BJ (cell line): ENCODE data around the gene LYRM4. TPM values are rescaled to one million over a fixed set of nuclear protein-coding genes. Genes with fewer than 3 reads are reported as not detected.

Source experiments
- CTCF ChIA-PET: fragments of 350-600 bp; formaldehyde crosslinking; extraction: SDS; loops from one replicate; lab custom pipeline; 2021; ENCODE audit warnings: antibody characterized with exemption, inconsistent platforms; lab: Yijun Ruan, JAX
- POLR2A ChIA-PET: fragments of 300-600 bp; sonication (Branson Sonifier 250); formaldehyde crosslinking; extraction: SDS; loops from one replicate; lab custom pipeline; 2021; ENCODE audit warnings: antibody characterized with exemption; lab: Charles Lee
- DNase-seq: peaks from one replicate; pipeline ENCODE4 v3.0.0-alpha.2; 2011; ENCODE audit warnings: low read depth
- H3K27me3 ChIP-seq: 2 replicates; pipeline ENCODE4 v1.6.0; 2011; ENCODE audit warnings: low read length; ENCODE audit not compliant: control insufficient read depth, insufficient read depth
- H3K36me3 ChIP-seq: 2 replicates; pipeline ENCODE4 v1.5.1; 2011; ENCODE audit warnings: low read length; ENCODE audit not compliant: control insufficient read depth, insufficient read depth
- H3K4me3 ChIP-seq: 2 replicates; pipeline ENCODE4 v1.5.1; 2011; ENCODE audit warnings: low read depth, mild to moderate bottlenecking, control low read depth, low read length
- polyA plus RNA-seq: library from polyadenylated mRNA; depleted of rRNA; stranded (reverse); fragments of >200 nt; gene quantifications from 2 replicates; pipeline ENCODE4 v1.2.3, GENCODE V29; 2011
- TF ChIP-seq, protein P1 (sequence below): IDR thresholded peaks from 2 replicates; pipeline ENCODE4 v1.5.1; 2011; ENCODE audit warnings: low read depth, mild to moderate bottlenecking, control low read depth, inconsistent platforms, low read length, moderate library complexity; ENCODE audit not compliant: insufficient read depth

LYRM4 gene
- polyA plus RNA-seq, 1 experiment = 29.0 TPM

DNA sequence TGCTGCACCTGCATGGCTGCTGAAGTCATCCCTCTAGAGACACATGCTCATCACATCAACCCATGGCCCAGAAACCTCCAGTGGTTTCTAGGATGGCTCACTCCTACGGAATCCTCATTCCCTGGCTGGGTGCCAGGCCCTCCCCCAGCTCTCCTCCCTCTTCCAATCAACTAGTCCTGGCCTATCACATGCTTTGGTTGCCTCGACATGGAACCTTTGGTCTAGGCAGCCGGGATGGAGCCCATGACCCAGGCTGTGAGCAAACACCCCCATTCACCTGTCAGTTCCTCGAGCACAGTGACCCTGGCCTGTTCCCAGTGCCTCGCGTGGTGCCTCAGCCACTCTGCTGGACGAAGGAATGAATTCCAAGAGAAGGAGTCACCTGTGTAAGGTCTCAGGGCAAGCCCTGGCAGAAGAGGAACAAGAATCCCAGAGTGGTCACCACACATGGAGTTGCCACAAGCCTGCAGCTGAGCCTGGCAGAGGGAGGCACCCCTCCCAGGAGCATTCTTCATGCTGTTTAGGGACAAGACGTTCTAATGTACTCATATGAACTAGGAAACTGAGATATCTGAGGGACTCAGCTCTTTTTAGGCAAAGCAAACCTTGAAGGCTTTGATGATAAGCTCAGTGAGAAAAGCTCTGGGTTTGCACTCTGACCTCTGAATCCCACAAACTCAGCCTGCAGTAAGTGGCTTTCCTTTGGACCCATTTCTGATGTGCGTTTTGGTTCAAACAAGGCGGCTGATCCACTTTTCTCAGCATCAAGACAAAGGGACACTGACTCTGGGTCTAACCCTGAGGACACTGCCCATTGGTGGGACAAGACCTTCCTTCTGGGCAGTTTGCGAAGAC, 135.4 kb downstream of the LYRM4 start:
- Histone ChIP-seq H3K36me3 (no peaks in the 10 kb centered on the region), H3K27me3 (no peaks in the 10 kb centered on the region), H3K4me3 (no peak overlapping the region)
- ChIA-PET POLR2A (no interaction called here), CTCF (interaction anchor here (1.1 to 1.3 kb wide), 3 partner anchors 12 to 254 kb away, joined by 3 to 6 read pairs (median 4); no protein-coding TSS in a partner anchor)
- DNase-seq = no peak
- TF ChIP-seq, protein P1, sequence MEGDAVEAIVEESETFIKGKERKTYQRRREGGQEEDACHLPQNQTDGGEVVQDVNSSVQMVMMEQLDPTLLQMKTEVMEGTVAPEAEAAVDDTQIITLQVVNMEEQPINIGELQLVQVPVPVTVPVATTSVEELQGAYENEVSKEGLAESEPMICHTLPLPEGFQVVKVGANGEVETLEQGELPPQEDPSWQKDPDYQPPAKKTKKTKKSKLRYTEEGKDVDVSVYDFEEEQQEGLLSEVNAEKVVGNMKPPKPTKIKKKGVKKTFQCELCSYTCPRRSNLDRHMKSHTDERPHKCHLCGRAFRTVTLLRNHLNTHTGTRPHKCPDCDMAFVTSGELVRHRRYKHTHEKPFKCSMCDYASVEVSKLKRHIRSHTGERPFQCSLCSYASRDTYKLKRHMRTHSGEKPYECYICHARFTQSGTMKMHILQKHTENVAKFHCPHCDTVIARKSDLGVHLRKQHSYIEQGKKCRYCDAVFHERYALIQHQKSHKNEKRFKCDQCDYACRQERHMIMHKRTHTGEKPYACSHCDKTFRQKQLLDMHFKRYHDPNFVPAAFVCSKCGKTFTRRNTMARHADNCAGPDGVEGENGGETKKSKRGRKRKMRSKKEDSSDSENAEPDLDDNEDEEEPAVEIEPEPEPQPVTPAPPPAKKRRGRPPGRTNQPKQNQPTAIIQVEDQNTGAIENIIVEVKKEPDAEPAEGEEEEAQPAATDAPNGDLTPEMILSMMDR = no peak

GRCh38 chr6:5124526-5124925, 136.2 kb downstream of the LYRM4 start:
- no peak overlapping the region for H3K4me3 ChIP-seq
- TF ChIP-seq, protein P1 = no peak
- DNase-seq = no peak
- POLR2A ChIA-PET = no interaction called here
- no peaks in the 10 kb centered on the region for H3K36me3 ChIP-seq
- CTCF ChIA-PET = interaction anchor here (1.1 to 1.3 kb wide), 2 partner anchors 11 to 19 kb away, joined by 3 to 6 read pairs; no protein-coding TSS in a partner anchor
- H3K27me3 ChIP-seq = no peaks in the 10 kb centered on the region

GRCh38 chr6:5123296-5124143, 137.2 kb downstream of the LYRM4 start:
- ChIA-PET POLR2A (no interaction called here), CTCF (no interaction called here)
- TF ChIP-seq, protein P1 = no peak
- DNase-seq = no peak
- Histone ChIP-seq H3K4me3 (no peak overlapping the region), H3K36me3 (no peaks in the 10 kb centered on the region), H3K27me3 (no peaks in the 10 kb centered on the region)

DNA sequence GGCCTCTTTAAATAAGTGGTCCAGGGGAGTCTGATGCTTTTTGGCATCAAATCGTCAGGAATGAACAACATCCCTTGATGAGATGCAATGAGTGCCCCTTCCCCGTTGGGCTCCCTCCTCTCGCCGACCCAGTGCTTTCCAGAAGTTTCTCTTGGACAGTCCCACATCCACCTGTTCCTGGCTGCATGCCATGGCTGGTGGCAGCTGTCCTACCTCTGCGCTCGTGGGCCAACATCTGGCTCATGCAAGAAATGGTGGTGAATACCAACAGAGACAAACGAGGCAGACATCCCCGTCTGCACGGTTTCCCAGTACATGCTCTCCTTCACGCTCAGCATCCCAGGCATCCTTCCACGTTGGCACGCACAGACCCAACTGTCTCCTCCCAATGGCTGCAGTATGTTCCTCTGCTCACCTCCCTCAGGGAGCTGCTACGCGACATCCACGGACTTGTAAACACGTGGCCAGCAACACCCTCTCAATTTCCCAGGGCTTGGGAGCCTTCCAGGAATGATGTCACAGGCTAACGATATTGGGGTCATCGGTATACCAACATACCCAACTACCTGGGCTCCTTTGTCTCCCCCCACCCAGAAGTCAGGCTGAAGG, 138.1 kb downstream of the LYRM4 start:
- no peaks in the 10 kb centered on the region for H3K36me3 ChIP-seq
- no peak for DNase-seq
- CTCF ChIA-PET = no interaction called here
- TF ChIP-seq, protein P1 = no peak
- POLR2A ChIA-PET = no interaction called here
- no peak overlapping the region for H3K4me3 ChIP-seq
- no peaks in the 10 kb centered on the region for H3K27me3 ChIP-seq
